Stomach (tissue), 9 donors: Measurements from ENCODE around the gene RAB7B. TPM values are rescaled to one million over a fixed set of nuclear protein-coding genes. Genes with fewer than 3 reads are reported as not detected.

Experiments used
- DNase-seq, 2 donors: peaks; one replicate each; pipeline versions ENCODE4 v3.0.0 to v3.0.0-alpha.2; 2013 to 2019
- H3K27ac ChIP-seq, 5 donors: fragments of 200-600 bp in 4 of 5; sonication (generic) in 4 of 5; one replicate each; pipeline ENCODE4 v1.5.1; 2013 to 2019; ENCODE audit warnings: mild to moderate bottlenecking in 1 of 5, moderate library complexity in 1 of 5
- H3K27me3 ChIP-seq, 3 donors: fragments of 200-600 bp; sonication (generic); one replicate each; pipeline ENCODE4 v1.5.1; 2017 to 2019; ENCODE audit warnings: mixed run types in 1 of 3
- H3K36me3 ChIP-seq, 4 donors: fragments of 200-600 bp; sonication (generic); 1 replicate in 3 of 4; 2 replicates in 1 of 4; pipeline ENCODE4 v1.5.1; 2016 to 2019
- H3K4me1 ChIP-seq, 4 donors: fragments of 200-600 bp; sonication (generic); one replicate each; pipeline ENCODE4 v1.5.1; 2016 to 2019
- H3K4me3 ChIP-seq, 4 donors: fragments of 200-600 bp; sonication (generic) in 3 of 4; one replicate each; pipeline ENCODE4 v1.5.1; 2016 to 2019; ENCODE audit warnings: mild to moderate bottlenecking in 1 of 4
- H3K9me3 ChIP-seq, 4 donors: fragments of 200-600 bp; sonication (generic); one replicate each; pipeline ENCODE4 v1.5.1; 2016 to 2019
- CTCF ChIP-seq, 7 experiments: fragments of 450-650 bp in 4 of 7; fragments of 200-600 bp in 3 of 7; sonication (generic) in 3 of 7; IDR thresholded peaks; one replicate each; pipeline ENCODE4 v1.5.1; 2016 to 2019; ENCODE audit warnings: antibody characterized with exemption in 7 of 7, control low read depth in 2 of 7, mild to moderate bottlenecking in 1 of 7
- EP300 ChIP-seq: sonication (generic); formaldehyde crosslinking; IDR thresholded peaks from one replicate; pipeline ENCODE4 v1.6.1; 2017; ENCODE audit warnings: antibody characterized with exemption
- POLR2A ChIP-seq, 4 donors: fragments of 450-650 bp; IDR thresholded peaks; one replicate each; pipeline ENCODE4 v1.6.1; 2016; ENCODE audit warnings: antibody characterized with exemption in 4 of 4, control low read depth in 2 of 4, mild to moderate bottlenecking in 1 of 4, moderate library complexity in 1 of 4
- POLR2AphosphoS5 ChIP-seq, 3 donors: sonication (generic); formaldehyde crosslinking; IDR thresholded peaks; one replicate each; pipeline ENCODE4 v1.6.1; 2016; ENCODE audit warnings: antibody characterized with exemption in 3 of 3
- WGBS, 5 donors: extraction: QIAGEN DNeasy Blood & Tissue Kit in 3 of 5; methylation state at CpG; one replicate each; pipeline versions ENCODE4 v1.1.5 to v1.1.7; 2013 to 2018; 5-methylcytosine and 5-hydroxymethylcytosine counted together
- intact Hi-C: fragments of 100-400 bp; cut with DNase I; formaldehyde crosslinking; loops from one replicate; pipeline ENCODE4 v1.15.1; 2023; ENCODE audit warnings: low total_unique reads
- polyA plus RNA-seq, 3 donors: library from polyadenylated mRNA; stranded (reverse); fragments of 200-250 nt; gene quantifications; one replicate each; pipeline ENCODE4 v1.2.3, GENCODE V29; 2013
- total RNA-seq, 5 donors: library from RNA; depleted of rRNA; stranded (reverse); fragments of >200 nt; gene quantifications; one replicate each; pipeline versions ENCODE4 v1.1.0 to v1.2.3, GENCODE V29; 2014 to 2016
- donor health status: healthy with polysubstance abuse.
- donor health status: Bipolar disorder and iron deficiency.
- donor health status: healthy.

The RAB7B gene
- total and polyA plus RNA-seq, 8 donors = 0.89 to 14.0 (median 6.2) TPM; not detected in 1

DNA sequence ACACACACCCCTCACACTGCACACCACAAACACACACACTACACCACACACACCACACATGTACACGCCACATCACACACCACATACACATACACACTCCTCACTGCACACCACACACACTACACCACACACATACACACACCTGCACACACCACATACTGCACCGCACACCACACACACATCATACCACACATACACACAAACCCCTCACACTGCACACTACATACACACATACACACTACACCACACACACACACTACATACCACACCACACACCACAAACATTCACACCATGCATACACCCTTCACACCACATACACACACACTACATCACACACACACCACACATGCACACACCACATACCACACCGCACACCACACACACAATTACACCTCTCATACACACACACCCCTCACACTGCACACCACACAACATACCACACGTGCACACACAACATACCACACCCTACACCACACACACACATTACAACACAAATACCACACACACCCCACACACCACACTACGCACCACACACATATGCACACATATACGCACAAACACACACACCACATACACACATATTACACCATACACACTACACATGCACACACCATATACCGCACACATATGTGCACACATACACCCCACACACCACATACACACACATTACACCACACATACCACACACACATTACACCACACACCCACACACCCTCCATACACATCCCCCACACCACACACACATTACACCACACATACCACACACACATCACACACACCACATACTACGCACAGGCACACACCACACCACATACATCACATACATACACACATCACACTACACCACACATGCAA is 29.6 kb downstream of the RAB7B start:
- no peak for DNase-seq
- H3K9me3 ChIP-seq = no peaks in the 10 kb centered on the region
- intact Hi-C loops = loop anchor here (10.0 kb wide), 1 partner anchor 179 kb away; no protein-coding TSS in a partner anchor
- peaks cover 0 to 2% (median 0%) of the 10 kb centered on the region in 4 donors for H3K36me3 ChIP-seq
- peaks cover 0 to 23% (median 12%) of the 10 kb centered on the region in 4 donors for H3K4me1 ChIP-seq
- H3K27ac ChIP-seq = no peak overlapping the region
- 93 to 97% (median 95%) methylated on average over 8 of the region's 8 CpGs for WGBS, 5 donors
- H3K27me3 ChIP-seq = no peaks in the 10 kb centered on the region
- no peak for TF ChIP-seq POLR2AphosphoS5 (IDR thresholded peaks at IDR 0.05)
- no peak for TF ChIP-seq CTCF (IDR thresholded peaks at IDR 0.05)
- no peak for TF ChIP-seq EP300
- TF ChIP-seq POLR2A (IDR thresholded peaks at IDR 0.05) = no peak
- no peak overlapping the region for H3K4me3 ChIP-seq

DNA sequence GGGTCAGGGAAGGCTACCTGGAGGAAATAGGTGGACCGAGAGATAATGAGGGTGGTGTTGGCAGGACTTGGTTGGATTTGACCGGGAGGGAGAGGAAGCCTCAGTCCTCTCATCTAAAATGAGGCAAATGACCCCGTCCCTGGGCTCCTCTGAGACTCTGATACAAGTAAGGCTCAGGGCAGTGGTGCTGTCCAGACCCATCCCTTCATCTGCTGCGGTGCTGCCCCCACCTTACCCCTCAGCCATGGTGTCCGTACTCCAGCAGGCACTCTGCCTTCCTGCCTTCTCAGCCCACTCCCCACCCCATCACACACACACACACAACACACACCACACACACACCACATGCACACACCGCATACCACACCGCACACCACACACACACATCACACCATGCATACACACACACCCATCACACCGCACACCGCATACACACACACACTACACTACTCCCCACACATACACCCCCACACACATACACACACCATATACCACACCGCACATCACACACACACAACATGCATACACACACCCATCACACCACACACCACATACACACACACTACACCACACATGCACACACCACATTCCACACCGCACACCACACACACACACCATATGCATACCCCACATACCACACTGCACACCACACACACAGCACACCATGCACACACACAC is 30.6 kb downstream of the RAB7B start:
- 72 to 84% (median 80%) methylated on average over 11 of the region's 11 CpGs for WGBS, 5 donors
- no peak for DNase-seq
- no peak overlapping the region for H3K27ac ChIP-seq

DNA sequence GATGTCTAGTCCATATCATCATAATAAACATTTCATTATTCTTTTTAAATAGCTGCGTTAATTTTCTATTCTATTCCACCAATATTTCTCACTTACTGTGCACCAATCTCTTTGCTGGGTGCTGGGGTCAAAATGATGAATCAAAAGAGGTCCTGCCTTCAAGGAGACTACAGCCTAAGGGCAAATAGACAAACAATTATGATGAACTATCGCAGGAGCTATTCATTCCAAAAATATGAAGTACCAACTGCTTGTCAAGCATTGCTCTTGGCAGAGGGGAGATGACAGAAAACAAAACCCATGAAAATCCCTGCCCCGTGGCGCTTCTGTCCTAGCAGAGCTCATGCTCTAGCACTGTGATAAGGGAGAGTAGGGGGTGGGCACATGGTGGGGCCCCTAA is 31.1 kb downstream of the RAB7B start:
- peaks cover 0 to 24% (median 12%) of the 10 kb centered on the region in 4 donors for H3K4me1 ChIP-seq
- TF ChIP-seq POLR2AphosphoS5 (IDR thresholded peaks at IDR 0.05) (no peak), POLR2A (IDR thresholded peaks at IDR 0.05) (no peak), CTCF (IDR thresholded peaks at IDR 0.05) (no peak), EP300 (no peak)
- intact Hi-C loops = loop anchor here (10.0 kb wide), 1 partner anchor 177 kb away; no protein-coding TSS in a partner anchor

More for the DNA sequence above, 30.6 kb downstream of the RAB7B start:
- Histone ChIP-seq H3K27me3 (no peaks in the 10 kb centered on the region), H3K36me3 (no peaks in the 10 kb centered on the region), H3K4me3 (no peak overlapping the region), H3K9me3 (no peaks in the 10 kb centered on the region), H3K4me1 (peaks cover 0 to 27% (median 12%) of the 10 kb centered on the region in 4 donors)
- TF ChIP-seq EP300 (no peak), POLR2AphosphoS5 (IDR thresholded peaks at IDR 0.05) (no peak), CTCF (IDR thresholded peaks at IDR 0.05) (no peak), POLR2A (IDR thresholded peaks at IDR 0.05) (no peak)
- intact Hi-C loops = loop anchor here (10.0 kb wide), 1 partner anchor 178 kb away; no protein-coding TSS in a partner anchor

DNA sequence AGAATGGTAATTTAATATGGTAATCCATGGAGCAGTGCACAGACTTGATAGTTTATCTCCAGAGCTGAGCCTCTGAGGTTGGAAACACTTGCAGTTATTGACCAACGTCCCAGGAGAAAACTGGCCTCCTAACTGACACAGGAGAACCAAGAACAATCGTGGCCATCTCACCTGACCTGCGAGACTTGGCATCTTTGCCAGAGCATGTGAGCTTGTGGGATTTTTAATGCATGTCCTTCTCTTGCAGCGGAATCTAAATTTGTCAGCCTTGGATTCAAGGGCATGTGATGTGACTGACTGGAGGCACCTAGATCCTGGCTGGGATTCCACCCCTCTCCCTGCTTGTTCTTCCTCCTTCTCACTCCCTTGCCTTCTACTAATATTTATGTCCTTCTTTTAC is 32.1 kb downstream of the RAB7B start:
- WGBS, 5 donors = 50 to 70% (median 58%) methylated on average over 4 of the region's 4 CpGs
- TF ChIP-seq POLR2A (IDR thresholded peaks at IDR 0.05) (no peak), EP300 (no peak), POLR2AphosphoS5 (IDR thresholded peaks at IDR 0.05) (no peak), CTCF (IDR thresholded peaks at IDR 0.05) (no peak)

More for the DNA sequence above, 31.1 kb downstream of the RAB7B start:
- no peaks in the 10 kb centered on the region for H3K27me3 ChIP-seq
- no peaks in the 10 kb centered on the region for H3K9me3 ChIP-seq
- H3K36me3 ChIP-seq = no peaks in the 10 kb centered on the region
- no peak for DNase-seq
- 76 to 85% (median 80%) methylated on average over 4 of the region's 4 CpGs for WGBS, 5 donors
- peak overlapping the region in 1 of 5 donors; percentile 23 for H3K27ac ChIP-seq
- no peak overlapping the region for H3K4me3 ChIP-seq

More for the DNA sequence above, 32.1 kb downstream of the RAB7B start:
- H3K4me3 ChIP-seq = no peak overlapping the region
- no peaks in the 10 kb centered on the region for H3K9me3 ChIP-seq
- intact Hi-C loops = loop anchor here (10.0 kb wide), 1 partner anchor 176 kb away; no protein-coding TSS in a partner anchor
- peaks cover 0 to 14% (median 8%) of the 10 kb centered on the region in 4 donors for H3K4me1 ChIP-seq
- H3K27me3 ChIP-seq = no peaks in the 10 kb centered on the region
- no peak for DNase-seq
- peak overlapping the region in 3 of 5 donors; percentile 14 to 23 (median 20) for H3K27ac ChIP-seq
- H3K36me3 ChIP-seq = no peaks in the 10 kb centered on the region
